HG02973 (cell line): ENCODE data around the gene IL1RAPL1.
"Not testable (repeated sequence)": the region's sequence is repeated elsewhere in the genome, so short reads cannot be mapped to it uniquely, and the experiment has no call there.

ENCODE experiments used
- ATAC-seq: cut with Tn5 transposase; IDR thresholded peaks from one replicate; pipeline ENCODE4 v1.9.1; 2021; ENCODE audit warnings: moderate library complexity; ENCODE audit not compliant: unreplicated experiment

Gene IL1RAPL1

DNA sequence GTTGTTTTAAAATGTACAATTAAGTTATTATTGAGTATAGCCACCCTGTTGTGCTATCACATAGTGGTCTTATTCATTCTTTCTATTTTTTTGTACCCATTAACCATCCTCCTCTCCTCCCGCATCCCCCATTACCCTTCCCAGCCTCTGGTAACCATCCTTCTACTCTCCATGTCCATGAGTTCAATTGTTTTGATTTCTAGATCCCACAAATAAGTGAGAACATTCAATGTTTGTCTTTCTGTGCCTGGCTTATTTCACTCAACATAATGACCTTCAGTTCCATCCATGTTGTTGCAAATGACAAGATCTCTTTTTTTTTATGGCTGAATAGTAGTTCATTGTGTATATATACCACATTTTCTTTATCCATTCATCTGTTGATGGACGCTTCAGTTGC, 179.3 kb downstream of the IL1RAPL1 start:
- not testable (repeated sequence) for ATAC-seq

DNA sequence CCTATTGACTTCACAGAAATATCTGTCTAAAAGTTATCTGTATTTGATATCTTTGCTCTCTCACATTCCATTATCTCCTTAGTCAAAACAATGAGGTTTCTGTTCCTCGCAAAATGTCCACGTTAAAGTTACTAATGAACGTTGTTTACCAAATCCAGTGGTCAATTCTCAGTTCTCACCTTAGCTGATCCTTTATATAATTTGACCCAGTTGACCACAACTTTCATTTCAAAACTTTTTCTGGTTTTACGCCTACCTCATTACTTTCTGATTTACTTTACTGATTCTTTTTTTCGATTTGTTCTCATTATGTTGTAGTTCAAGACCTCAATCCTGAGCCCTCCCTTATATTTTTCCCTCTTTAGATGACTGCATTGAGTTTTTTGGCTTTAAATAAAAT, 186.6 kb downstream of the IL1RAPL1 start:
- no peak for ATAC-seq

DNA sequence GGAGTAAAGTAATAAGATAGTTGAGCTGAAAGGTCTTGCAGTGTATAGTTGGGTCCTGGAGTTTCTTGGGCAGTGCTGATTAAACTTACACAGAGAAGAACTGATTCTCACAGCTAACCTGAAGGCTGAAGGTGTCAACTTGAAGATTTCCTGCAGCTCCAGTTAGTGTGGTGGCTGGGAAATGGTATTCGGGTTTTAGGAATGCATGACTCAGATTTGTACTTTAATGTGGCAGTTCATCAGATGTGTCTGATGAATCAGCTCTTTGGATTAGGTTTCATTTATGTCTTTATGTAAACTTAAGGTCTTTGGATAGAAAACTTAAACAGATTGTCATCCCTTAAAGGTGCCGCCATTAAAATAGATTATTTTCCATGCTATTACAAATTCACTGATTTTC, 200.0 kb downstream of the IL1RAPL1 start:
- ATAC-seq = no peak

DNA sequence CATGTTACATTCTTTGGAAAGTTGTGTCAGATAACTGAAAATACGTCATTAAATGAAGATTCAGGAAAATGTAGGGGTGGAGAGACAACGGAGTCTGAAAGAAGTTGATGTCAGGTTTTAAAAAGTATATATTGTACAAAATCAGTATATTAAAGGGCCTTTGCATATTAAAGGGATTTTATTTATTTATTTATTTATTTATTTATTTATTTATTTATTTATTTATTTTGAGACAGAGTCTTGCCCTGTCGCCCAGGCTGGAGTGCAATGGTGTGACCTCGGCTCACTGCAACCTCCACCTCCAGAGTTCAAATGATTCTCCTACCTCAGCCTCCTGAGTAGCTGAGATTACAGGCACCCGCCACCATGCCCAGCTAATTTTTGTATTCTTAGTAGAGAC, 213.4 kb downstream of the IL1RAPL1 start:
- ATAC-seq = not testable (repeated sequence)

DNA sequence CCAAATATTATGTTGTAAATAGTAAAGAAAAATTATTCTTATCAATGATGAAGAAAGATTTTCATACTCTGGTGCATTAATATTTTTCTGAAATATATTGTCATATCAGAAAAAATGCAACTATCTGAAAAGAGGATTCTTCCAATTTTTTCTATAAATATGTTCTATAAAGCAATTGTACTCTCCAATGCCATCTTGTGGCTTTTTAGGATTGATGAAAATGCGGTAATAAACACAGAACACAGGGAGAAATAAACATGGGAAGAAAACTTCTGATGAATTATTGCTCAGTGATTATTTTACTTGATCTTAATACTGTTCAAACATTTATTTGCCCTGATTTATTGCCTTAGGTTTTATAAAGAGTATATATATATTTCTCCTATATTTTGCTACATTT, 215.4 kb downstream of the IL1RAPL1 start:
- no peak for ATAC-seq

DNA sequence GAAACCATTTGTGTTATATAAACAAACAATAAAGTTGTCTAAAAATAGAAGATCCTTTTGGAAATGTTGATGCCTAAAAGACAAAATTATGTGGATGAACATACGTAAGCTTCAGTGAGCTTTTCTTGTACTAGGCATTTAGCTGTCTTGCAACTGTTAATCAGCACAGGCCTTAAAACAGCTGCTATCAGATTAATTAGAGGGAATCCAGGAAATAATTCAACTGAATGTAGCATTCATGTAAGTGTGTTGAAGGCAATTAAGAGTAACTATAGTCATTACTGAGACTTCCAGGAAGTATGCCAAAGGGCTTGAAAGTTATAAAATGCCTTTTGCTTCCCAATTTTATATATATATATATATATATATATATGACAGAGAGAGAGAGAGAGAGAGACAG, 248.7 kb downstream of the IL1RAPL1 start:
- no peak for ATAC-seq

DNA sequence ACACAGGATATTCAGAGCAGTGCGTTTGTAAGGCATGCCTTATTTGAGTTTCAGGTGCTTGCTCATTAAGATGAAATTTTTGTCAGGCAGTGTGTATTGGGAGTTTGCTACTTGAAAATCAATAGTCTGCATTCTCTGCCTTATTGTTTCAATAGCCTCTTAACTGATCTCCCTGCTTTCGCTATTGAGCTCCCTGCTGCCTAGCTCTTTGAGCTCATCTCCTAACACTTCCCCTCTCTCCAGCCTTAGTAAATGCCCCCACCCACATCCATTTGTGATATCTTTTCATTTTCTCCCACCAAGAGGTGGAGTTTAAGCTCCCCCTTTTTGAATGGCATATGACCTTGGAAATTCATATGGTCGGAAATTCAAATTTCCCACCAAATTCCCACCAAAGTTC, 256.6 kb downstream of the IL1RAPL1 start:
- ATAC-seq = no peak

DNA sequence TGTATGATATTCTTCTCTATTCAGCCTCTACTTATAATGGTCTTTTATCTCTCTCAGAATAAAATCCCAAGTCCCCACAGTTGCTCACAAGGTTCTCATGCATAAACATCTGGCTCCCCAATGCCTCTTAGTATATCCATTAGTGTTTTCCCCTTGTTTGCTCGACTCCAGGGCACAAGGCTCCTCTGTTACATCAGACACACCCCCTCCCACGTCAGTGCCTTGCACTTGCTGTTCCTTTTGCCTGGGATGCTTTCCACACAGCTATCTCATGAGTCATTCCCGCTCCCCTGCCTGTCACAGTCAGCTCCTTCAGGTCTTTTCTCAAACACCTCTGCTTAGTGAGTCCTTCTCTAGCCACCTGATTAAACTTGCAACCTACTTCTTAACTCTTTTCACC, 260.2 kb downstream of the IL1RAPL1 start:
- ATAC-seq = no peak

DNA sequence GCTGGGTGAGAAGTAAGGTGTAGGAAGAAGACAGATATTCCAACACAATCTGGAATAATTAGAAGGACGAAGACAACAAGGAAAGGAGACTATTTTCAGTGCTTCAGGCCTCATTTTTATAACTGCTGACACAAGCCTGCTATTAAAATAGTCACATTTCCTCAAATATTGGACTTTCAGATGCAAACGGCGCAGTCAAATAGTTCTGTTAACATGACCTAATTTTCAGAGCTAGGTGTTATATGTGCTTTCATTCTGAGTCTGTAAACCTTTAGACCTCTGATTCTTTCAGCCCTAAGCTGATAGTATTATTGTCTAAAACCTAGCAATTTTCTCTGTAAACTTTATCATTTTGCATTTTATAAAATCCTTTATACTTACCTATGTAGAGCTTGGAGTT, 261.5 kb downstream of the IL1RAPL1 start:
- no peak for ATAC-seq

DNA sequence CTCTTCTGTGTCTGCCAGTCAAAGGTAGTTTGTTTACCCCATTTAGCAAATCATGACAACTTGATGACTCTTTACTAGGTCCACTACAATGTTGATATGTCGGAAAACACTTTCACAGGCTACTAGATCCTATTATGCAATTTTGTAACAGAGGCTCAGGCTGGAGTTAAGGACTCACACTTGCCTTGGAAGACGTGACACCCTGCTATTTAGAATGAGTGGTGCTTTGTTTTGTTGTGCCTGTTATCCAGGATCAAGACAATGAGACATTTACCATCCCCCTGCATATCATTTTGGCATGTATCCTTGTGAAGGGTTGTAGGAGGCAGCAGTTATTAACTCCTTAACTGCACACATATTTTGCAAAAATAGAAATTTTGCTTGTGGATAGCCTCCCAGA, 263.7 kb downstream of the IL1RAPL1 start:
- ATAC-seq = no peak

DNA sequence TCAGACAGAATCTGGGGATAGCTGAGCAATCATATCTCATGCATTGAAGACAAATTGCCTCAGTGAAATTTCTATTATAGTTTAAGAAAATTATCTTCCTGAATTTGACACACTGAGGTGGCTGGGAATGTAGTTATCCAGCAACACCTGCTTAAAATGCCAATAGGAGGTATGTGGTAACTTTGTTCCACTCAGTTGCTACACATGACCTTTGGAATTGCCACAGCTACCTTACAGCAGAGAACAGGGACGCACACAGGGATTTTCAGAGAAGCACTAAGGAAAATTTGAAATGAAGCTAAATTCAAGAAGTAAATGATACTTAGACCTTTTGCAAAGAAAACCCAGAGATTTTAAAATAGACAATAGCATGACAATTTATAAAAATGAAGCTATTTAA, 264.6 kb downstream of the IL1RAPL1 start:
- no peak for ATAC-seq

DNA sequence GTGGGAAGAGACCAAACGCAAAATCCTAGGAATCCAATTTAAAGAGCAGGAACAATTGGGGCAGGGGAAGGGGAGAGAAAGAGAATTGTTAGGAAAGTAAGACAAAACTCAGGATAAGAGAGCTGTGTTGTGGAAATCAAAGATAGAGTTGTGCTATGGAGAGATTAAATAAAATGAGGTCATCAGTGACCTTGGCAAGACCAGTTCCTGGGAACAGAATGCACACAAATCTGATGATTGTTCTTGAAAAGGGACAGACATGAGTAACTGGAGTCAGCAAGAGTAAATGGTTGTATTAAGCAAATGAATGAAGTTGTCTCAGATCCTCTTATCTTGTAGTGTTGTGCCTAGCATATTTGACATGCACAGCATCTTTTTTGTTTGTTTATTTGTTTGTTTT, 267.4 kb downstream of the IL1RAPL1 start:
- ATAC-seq = no peak

DNA sequence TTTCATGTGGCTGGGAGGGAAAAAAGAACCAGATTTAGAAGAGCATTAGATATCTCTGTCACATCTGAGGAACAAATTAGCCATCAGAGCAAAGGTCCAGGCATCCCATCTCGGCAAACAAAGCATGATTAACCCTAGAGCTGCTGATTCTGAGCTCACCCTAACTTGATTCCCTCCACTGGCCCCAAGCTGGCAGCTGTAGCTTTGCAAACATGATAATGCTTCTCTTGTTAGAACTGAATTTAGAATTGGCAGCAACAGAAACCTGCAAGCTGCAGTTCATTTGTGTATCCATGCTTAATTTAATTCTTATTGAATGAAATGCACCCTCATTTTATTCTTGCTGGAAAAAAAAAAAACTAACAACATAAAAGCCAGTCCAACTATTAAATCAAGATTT, 289.2 kb downstream of the IL1RAPL1 start:
- ATAC-seq = no peak

DNA sequence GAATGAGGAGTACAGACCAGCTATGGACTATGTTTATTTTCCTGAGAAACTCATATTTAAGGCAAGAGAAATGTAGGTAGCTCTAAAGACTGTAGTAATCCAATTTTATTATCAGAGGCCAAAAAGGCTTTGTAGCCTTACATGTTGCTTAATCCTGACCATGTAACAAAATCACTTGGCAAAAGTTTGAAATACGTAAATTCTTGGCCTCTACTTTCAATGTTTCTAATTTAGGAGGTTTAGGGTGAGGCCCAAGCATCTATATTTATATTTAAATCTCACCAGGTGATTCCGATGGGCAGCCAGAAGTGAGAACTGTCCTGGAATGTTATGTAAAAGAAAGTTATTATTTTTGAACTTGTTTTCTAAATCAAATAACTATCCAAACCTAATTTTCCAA, 289.7 kb downstream of the IL1RAPL1 start:
- ATAC-seq = no peak

DNA sequence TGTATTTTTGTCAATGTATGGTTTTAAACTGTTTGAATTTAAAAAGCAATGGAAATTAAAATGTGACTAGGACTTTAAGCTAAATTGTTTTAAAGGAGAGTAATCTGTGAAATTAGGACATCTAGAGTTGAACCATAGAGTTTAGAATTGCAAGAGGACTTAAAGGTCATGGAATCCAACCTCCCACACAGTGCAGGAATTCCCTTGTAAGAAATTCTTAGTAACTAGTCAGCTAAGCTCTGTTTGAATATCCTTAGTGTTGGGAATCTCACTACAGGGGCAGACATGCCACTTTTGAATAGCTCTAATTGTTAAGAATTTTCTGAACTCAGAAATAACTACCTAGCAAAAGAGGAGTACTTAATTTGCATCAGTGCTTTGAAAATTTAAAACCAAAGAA, 292.9 kb downstream of the IL1RAPL1 start:
- no peak for ATAC-seq

DNA sequence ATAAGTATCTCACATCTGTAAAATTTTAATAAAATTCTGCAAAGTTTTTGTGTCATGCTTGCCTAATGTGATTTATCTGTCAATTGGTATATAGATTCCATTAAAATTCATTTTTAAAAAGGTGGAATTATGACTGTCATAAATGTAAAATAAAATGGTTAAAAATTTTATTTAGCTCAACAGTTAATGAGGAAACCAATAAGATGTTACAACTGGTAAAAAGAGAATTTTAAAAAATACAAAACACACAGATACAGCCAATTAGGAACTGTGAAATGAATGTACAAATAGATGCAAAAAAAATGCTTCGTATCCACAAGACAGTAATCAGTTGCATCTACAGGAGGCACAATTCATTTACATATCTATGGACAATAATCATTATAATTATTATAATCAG, 297.6 kb downstream of the IL1RAPL1 start:
- no peak for ATAC-seq

DNA sequence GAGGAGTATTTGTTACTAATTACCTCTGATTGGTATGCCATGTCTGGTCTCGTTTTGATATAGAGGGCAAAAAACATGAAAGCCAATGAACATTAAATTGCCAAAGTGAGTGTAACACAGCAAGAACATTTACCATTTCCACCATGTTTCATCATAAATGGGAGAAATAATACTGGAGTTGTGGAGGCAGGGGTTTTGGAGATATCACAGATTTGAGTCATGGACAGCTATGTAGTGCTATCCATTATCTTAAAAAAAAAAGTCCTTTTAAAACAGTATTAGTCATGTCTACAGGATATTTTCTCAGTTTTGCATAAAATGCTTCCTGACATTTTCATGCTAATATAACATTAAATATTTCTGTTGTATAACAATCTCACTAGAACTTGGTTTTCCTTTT, 301.2 kb downstream of the IL1RAPL1 start:
- ATAC-seq = no peak

DNA sequence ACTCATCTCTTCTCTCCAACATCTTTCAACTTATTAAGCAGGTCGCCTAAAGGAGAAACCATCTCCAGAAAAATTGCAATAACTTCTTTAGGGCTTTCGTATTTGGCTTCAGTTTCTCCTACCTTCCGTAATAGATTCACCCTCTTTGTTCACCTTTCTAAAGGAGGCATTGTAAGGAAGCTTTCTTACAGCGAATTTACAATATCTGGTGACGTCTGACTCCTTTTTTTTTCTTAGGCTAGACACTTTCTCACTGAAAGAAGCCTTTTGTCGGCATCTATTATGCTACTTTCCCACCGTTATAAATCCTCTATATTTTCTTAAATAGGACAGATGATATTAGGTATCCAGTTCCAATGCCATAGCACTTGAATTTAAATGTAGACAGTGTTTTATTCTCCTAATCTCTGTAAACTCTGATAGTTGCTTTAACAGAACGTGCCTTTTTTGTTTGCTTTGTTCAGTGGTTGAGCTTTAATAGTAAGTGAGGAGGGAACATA, 302.4 kb downstream of the IL1RAPL1 start:
- no peak for ATAC-seq

DNA sequence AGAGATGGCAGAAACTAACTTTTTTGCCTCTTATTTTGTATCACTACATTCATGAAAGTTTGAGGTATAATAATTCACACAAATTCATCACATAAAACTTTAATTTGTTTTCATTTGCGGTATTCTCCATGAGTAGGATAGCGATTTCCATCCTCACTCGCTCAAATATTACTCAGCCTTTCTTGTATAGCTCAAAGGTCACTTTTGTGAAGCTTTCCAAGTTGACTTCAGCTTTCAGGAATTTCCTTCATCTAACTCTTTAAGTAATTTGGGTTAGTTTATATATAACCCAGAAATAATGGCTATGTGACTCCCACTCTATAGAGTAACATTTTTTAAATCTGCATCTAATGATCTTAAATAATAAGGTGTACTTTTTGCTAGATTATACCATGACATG, 314.4 kb downstream of the IL1RAPL1 start:
- no peak for ATAC-seq

DNA sequence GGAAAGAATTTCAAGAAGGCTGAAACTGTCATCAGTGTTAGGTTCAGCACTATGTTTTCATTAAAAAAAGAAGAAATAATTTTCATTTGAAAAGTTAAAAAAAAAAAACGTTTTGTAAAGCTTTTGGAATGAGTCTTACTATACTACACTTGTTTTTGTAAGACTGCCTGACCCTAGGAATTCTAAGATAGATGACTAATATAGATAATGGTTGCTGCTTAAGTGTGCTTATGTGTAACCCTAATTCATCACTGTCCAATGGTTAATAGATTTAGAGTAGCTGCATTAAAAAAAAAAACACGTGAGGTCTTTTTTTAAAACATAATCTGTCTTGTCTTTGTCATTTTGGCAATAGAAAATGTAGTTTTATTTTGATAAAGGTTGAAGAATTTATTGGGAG, 323.2 kb downstream of the IL1RAPL1 start:
- ATAC-seq = no peak

DNA sequence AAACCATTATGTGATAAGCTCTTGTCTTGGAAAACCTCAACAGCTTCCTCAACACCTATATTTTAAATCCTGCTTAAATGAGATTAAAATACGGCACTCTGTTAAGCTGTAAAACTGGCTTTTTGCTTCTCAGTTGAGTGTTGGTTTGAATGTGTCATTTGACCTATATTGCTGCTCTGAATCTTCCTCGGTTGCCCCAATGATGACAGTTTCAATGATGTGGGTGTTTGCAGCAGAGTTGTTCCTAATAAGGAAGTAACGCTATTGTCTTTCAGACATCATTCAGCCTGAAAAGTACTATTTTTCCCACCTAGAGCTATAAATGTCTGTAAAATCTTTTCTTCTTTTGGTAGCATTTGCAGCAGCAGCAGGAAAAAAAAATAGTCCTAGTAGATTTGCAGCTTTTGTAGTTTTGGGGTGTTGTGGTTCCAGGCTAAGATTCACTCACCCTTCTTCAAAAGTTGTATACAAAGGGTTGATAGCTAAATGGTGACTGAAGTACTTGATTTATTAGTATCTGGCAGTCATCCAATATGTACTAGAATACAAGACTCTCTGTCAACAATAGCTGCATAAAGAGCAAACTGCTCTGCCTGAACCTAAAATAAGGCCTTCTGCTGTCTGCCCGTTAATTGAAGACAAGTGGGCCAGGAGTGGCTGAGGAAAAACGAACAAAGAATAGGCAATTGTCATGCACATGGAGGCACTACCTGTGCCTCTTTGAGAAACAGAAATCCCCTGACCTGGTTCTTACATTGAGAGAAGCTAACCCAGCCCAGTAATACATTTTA, 333.1 kb downstream of the IL1RAPL1 start:
- ATAC-seq = no peak

DNA sequence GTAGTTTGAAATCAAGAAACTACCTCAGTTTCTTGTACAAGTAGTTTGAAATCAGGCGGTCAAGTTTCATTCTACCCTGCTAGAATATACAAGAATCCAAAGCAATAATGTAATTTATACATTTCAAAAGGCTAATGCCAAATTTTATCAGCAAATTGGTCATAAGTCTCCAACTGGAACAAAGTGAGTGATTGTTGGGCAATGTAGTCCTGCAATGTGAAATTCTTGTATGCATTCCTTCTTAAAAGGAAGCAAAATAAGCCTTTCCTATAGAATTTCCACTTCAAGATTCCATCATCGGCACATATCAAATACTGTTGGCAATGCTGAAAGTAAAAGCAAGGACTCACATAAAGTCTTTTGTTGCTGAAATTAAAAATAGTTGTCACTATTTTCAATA, 334.9 kb downstream of the IL1RAPL1 start:
- no peak for ATAC-seq

DNA sequence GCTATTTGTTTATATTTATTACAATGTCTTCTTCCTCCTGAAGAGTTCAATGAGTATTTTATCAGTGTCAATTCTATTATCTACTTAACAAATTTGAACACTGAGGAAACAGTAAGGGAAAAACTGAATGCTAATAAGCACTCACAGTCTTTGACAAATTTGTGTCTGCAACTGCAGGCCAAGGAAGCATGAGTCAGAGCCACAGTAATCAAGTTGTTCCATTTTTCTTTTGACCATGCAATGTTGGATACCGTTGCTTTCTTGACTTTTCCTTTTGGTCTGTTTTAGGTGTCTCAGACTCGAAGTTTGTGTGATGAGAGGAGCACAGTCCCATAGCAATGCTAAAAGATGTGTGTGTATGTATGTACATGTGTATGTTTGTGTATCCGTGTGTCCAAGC, 359.6 kb downstream of the IL1RAPL1 start:
- ATAC-seq = no peak
